Activated CD4-positive, alpha-beta memory T cell treated with anti-CD3 and anti-CD28 coated beads for 36 hours (primary cell): ENCODE data around the gene RNF121. TPM values are rescaled to one million over a fixed set of nuclear protein-coding genes. Genes with fewer than 3 reads are reported as not detected.
"Not testable (repeated sequence)": the region's sequence is repeated elsewhere in the genome, so short reads cannot be mapped to it uniquely, and the experiment has no call there.

ENCODE experiments used
- CTCF ChIA-PET: fragments of 350-600 bp; sonication (Branson Sonifier 250); formaldehyde crosslinking; loops from one replicate; lab custom pipeline; 2021; ENCODE audit warnings: antibody characterized with exemption, inconsistent platforms; lab: Charles Lee
- POLR2A ChIA-PET: fragments of 350-600 bp; sonication (Branson Sonifier 250); formaldehyde crosslinking; loops from one replicate; lab custom pipeline; 2021; ENCODE audit warnings: antibody characterized with exemption; lab: Charles Lee
- DNase-seq: peaks from one replicate; pipeline ENCODE4 v3.0.0-alpha.2; 2020
- H3K27ac Mint-ChIP-seq: one replicate; pipeline ENCODE4 v1.8.0; 2021; ENCODE audit warnings: mixed read lengths
- H3K27me3 Mint-ChIP-seq: one replicate; pipeline ENCODE4 v1.8.0; 2021; ENCODE audit warnings: mixed read lengths
- H3K36me3 Mint-ChIP-seq: one replicate; pipeline ENCODE4 v1.8.0; 2021; ENCODE audit warnings: mixed read lengths
- H3K4me1 Mint-ChIP-seq: one replicate; pipeline ENCODE4 v1.8.0; 2021; ENCODE audit warnings: low read depth, mixed read lengths
- H3K4me3 Mint-ChIP-seq: one replicate; pipeline ENCODE4 v1.8.0; 2021; ENCODE audit warnings: mild to moderate bottlenecking, mixed read lengths
- H3K9me3 Mint-ChIP-seq: one replicate; pipeline ENCODE4 v1.8.0; 2021; ENCODE audit warnings: mixed read lengths
- intact Hi-C: fragments of 100-400 bp; cut with micrococcal nuclease; formaldehyde crosslinking; loops from one replicate; pipeline ENCODE4 v1.15.1; 2023
- total RNA-seq, 2 experiments: library from RNA; stranded (reverse); gene quantifications; one replicate each; pipeline ENCODE4 v1.2.3, GENCODE V29; 2021

RNF121 gene
- total RNA-seq = 10 to 100 TPM; 34.9 to 37.1 TPM

- ChIA-PET CTCF (interaction anchor here (0.8 to 2.4 kb wide), 6 partner anchors 17 to 215 kb away, joined by 3 to 17 read pairs (median 3); no protein-coding TSS in a partner anchor), POLR2A (interaction anchor here (0.6 to 1.8 kb wide), 8 partner anchors 14 to 184 kb away, joined by 3 to 9 read pairs (median 4); partner anchors contain the start of gene ANAPC15)
- Mint-ChIP-seq H3K4me3 (peak within 1 kb of the TSS; percentile 86), H3K27me3 (no peaks in the 10 kb centered on the region), H3K36me3 (peaks cover 26% of the 10 kb centered on the region), H3K9me3 (no peaks in the 10 kb centered on the region), H3K27ac (peak within 1 kb of the TSS; percentile 97), H3K4me1 (peaks cover 44% of the 10 kb centered on the region)
- peak; percentile 99 for DNase-seq
- intact Hi-C loops = loop anchor here (1.0 to 2.0 kb wide), 5 partner anchors 18 to 505 kb away; partner anchors contain the start of genes ANAPC15, CLPB, LAMTOR1 and LRRC51
Observed at GRCh38 chr11:71928737-71929443, at the start of gene RNF121. Gene RNF121 (plus strand): TSS chr11:71929046. CDS start chr11:71929062, 16 bp downstream.

- H3K4me3 Mint-ChIP-seq, CTCF ChIA-PET, H3K27me3 Mint-ChIP-seq, H3K27ac Mint-ChIP-seq, H3K4me1 Mint-ChIP-seq, DNase-seq, H3K9me3 Mint-ChIP-seq, intact Hi-C loops, POLR2A ChIA-PET, H3K36me3 Mint-ChIP-seq: not testable (repeated sequence)
Observed at GRCh38 chr11:71885806-71886205, 43.0 kb upstream of the RNF121 start.

GRCh38 chr11:71888335-71889010 is 40.4 kb upstream of the RNF121 start:
- intact Hi-C loops, H3K9me3 Mint-ChIP-seq, CTCF ChIA-PET, H3K36me3 Mint-ChIP-seq, DNase-seq, POLR2A ChIA-PET, H3K27ac Mint-ChIP-seq, H3K4me3 Mint-ChIP-seq, H3K4me1 Mint-ChIP-seq, H3K27me3 Mint-ChIP-seq: not testable (repeated sequence)

- H3K36me3 Mint-ChIP-seq, H3K27ac Mint-ChIP-seq, CTCF ChIA-PET, H3K27me3 Mint-ChIP-seq, DNase-seq, H3K9me3 Mint-ChIP-seq, H3K4me1 Mint-ChIP-seq, intact Hi-C loops, H3K4me3 Mint-ChIP-seq, POLR2A ChIA-PET: not testable (repeated sequence)
Observed at GRCh38 chr11:71889181-71889872, 39.5 kb upstream of the RNF121 start.

- Mint-ChIP-seq H3K4me3 (no peak overlapping the region), H3K9me3 (no peaks in the 10 kb centered on the region), H3K27ac (no peak overlapping the region), H3K4me1 (no peaks in the 10 kb centered on the region), H3K36me3 (peaks cover 29% of the 10 kb centered on the region), H3K27me3 (no peaks in the 10 kb centered on the region)
- ChIA-PET CTCF (no interaction called here), POLR2A (no interaction called here)
- DNase-seq = no peak
- intact Hi-C loops = no loop called here
Observed at GRCh38 chr11:71895961-71896360, 32.9 kb upstream of the RNF121 start.

- intact Hi-C loops, H3K27me3 Mint-ChIP-seq, POLR2A ChIA-PET: not testable (repeated sequence)
Observed at GRCh38 chr11:71901137-71901536, 27.7 kb upstream of the RNF121 start.

GRCh38 chr11:71908218-71908617 is 20.6 kb upstream of the RNF121 start:
- Mint-ChIP-seq H3K27me3 (no peaks in the 10 kb centered on the region), H3K4me3 (no peak overlapping the region), H3K9me3 (no peaks in the 10 kb centered on the region), H3K27ac (no peak overlapping the region), H3K4me1 (peaks cover 12% of the 10 kb centered on the region), H3K36me3 (peaks cover 43% of the 10 kb centered on the region)
- intact Hi-C loops = no loop called here
- CTCF ChIA-PET = interaction anchor here (1.3 kb wide), 1 partner anchor 20 kb away, joined by 3 read pairs; the partner anchor contains the start of genes RNF121 and XNDC1N
- no peak for DNase-seq
- POLR2A ChIA-PET = interaction anchor here (0.6 kb wide), 1 partner anchor 1147 kb away, joined by 3 read pairs; no protein-coding TSS in a partner anchor

More at GRCh38 chr11:71901137-71901536, 27.7 kb upstream of the RNF121 start:
- DNase-seq, H3K4me3 Mint-ChIP-seq, H3K4me1 Mint-ChIP-seq, H3K9me3 Mint-ChIP-seq, CTCF ChIA-PET, H3K27ac Mint-ChIP-seq: not testable (repeated sequence)
- H3K36me3 Mint-ChIP-seq = peaks cover 23% of the 10 kb centered on the region

- peaks cover 45% of the 10 kb centered on the region for H3K36me3 Mint-ChIP-seq
- intact Hi-C loops = loop anchor here (1.0 to 5.0 kb wide), 2 partner anchors 18 to 67 kb away; partner anchors contain the start of gene XNDC1N
- peaks cover 28% of the 10 kb centered on the region for H3K4me1 Mint-ChIP-seq
- H3K27me3 Mint-ChIP-seq, POLR2A ChIA-PET, H3K9me3 Mint-ChIP-seq, H3K27ac Mint-ChIP-seq, DNase-seq, H3K4me3 Mint-ChIP-seq: not testable (repeated sequence)
- CTCF ChIA-PET = interaction anchor here (1.2 kb wide), 1 partner anchor 66 kb away, joined by 4 read pairs; no protein-coding TSS in a partner anchor
Observed at GRCh38 chr11:71910775-71911174, 18.1 kb upstream of the RNF121 start.

GRCh38 chr11:71911321-71911985 is 17.4 kb upstream of the RNF121 start:
- H3K27me3 Mint-ChIP-seq, POLR2A ChIA-PET, H3K4me3 Mint-ChIP-seq, H3K9me3 Mint-ChIP-seq: not testable (repeated sequence)
- Mint-ChIP-seq H3K4me1 (peaks cover 28% of the 10 kb centered on the region), H3K36me3 (peaks cover 51% of the 10 kb centered on the region), H3K27ac (peak overlapping the region; percentile 75)
- CTCF ChIA-PET = interaction anchor here (0.7 to 1.2 kb wide), 8 partner anchors 9 to 187 kb away, joined by 3 to 14 read pairs (median 4); partner anchors contain the start of genes RNF121 and XNDC1N
- peak; percentile 91 for DNase-seq
- intact Hi-C loops = loop anchor here (1.0 to 5.0 kb wide), 2 partner anchors 17 to 66 kb away; partner anchors contain the start of gene XNDC1N

GRCh38 chr11:71911986-71912340 is 16.9 kb upstream of the RNF121 start:
- DNase-seq, H3K4me3 Mint-ChIP-seq, POLR2A ChIA-PET, H3K27me3 Mint-ChIP-seq, H3K9me3 Mint-ChIP-seq: not testable (repeated sequence)
- Mint-ChIP-seq H3K27ac (peak overlapping the region; percentile 75), H3K4me1 (peaks cover 28% of the 10 kb centered on the region), H3K36me3 (peaks cover 52% of the 10 kb centered on the region)
- intact Hi-C loops = loop anchor here (1.0 to 5.0 kb wide), 2 partner anchors 16 to 65 kb away; partner anchors contain the start of gene XNDC1N
- CTCF ChIA-PET = interaction anchor here (0.7 to 1.2 kb wide), 8 partner anchors 8 to 187 kb away, joined by 3 to 14 read pairs (median 4); partner anchors contain the start of genes RNF121 and XNDC1N
